HCT116 (cell line): Measurements from ENCODE around the gene CCDC106. TPM values are rescaled to one million over a fixed set of nuclear protein-coding genes. Genes with fewer than 3 reads are reported as not detected.

Experiments
- ATAC-seq: fragments of 200-7000 bp; cut with Tn5 transposase; 2 replicates; pipeline ENCODE4 v1.9.1; 2020; ENCODE audit warnings: mild to moderate bottlenecking, moderate library complexity
- BruUV-seq: library from RNA; stranded (reverse); fragments of 400-500 nt; replicated peaks from 2 replicates; lab custom pipeline; 2021; lab: Mats Ljungman, UMichigan
- CTCF ChIA-PET: fragments of 300-600 bp; sonication (Branson Sonifier 250); formaldehyde crosslinking; loops from one replicate; lab custom pipeline; 2021; ENCODE audit warnings: antibody characterized with exemption; lab: Charles Lee
- POLR2A ChIA-PET: fragments of 300-600, 350-600 bp; sonication (Branson Sonifier 250); formaldehyde crosslinking; loops from one replicate; lab custom pipeline; 2021; ENCODE audit warnings: antibody characterized with exemption; lab: Charles Lee
- RAD21 ChIA-PET, 2 experiments: fragments of 300-600 bp; sonication (Branson Sonifier 250); formaldehyde crosslinking; loops; one replicate each; lab custom pipeline; 2023; ENCODE audit warnings: low total read pairs in 2 of 2; ENCODE audit not compliant: uncharacterized antibody in 2 of 2, unreplicated experiment in 2 of 2, low non-redundant PET in 1 of 2; lab: Charles Lee
- DNase-seq: peaks from one replicate; pipeline ENCODE4 v3.0.0-alpha.2; 2010; ENCODE audit warnings: low read depth, low spot score
- H2AFZ ChIP-seq: fragments of 200-600 bp; shearing (Covaris generic), sonication (generic); 2 replicates; pipeline ENCODE4 v1.6.1; 2017; ENCODE audit warnings: low read depth, mixed run types, mixed read lengths, antibody characterized with exemption, low read length; ENCODE audit not compliant: poor library complexity, severe bottlenecking
- H3K27ac ChIP-seq: 2 replicates; pipeline ENCODE4 v1.5.1; 2012; ENCODE audit warnings: low read depth, low read length
- H3K27me3 ChIP-seq: fragments of 200-600 bp; sonication (generic); 2 replicates; pipeline ENCODE4 v1.6.1; 2016; ENCODE audit warnings: mixed run types, low read length, mixed read lengths; ENCODE audit not compliant: insufficient read depth
- H3K36me3 ChIP-seq, 2 experiments: fragments of 200-500 bp in 1 of 2; fragments of 200-600 bp in 1 of 2; sonication (Bioruptor generic) in 1 of 2; sonication (generic) in 1 of 2; 2 replicates each; pipeline versions ENCODE4 v1.5.1 to v1.6.1; 2014 to 2016; ENCODE audit warnings: low read length in 2 of 2, inconsistent platforms in 1 of 2, mixed read lengths in 1 of 2, mixed run types in 1 of 2; ENCODE audit not compliant: insufficient read depth in 2 of 2, control insufficient read depth in 1 of 2
- H3K4me1 ChIP-seq, 2 experiments: fragments of 200-600 bp in 1 of 2; sonication (generic) in 1 of 2; 2 replicates each; pipeline versions ENCODE4 v1.5.1 to v1.6.1; 2012 to 2017; ENCODE audit warnings: low read length in 2 of 2, inconsistent platforms in 1 of 2, mild to moderate bottlenecking in 1 of 2, mixed read lengths in 1 of 2, mixed run types in 1 of 2, moderate library complexity in 1 of 2; ENCODE audit not compliant: insufficient read depth in 2 of 2, control insufficient read depth in 1 of 2
- H3K4me2 ChIP-seq: fragments of 200-600 bp; sonication (generic); 2 replicates; pipeline ENCODE4 v1.6.1; 2017; ENCODE audit warnings: mixed run types, low read length, mixed read lengths
- H3K4me3 ChIP-seq, 2 experiments: fragments of 200-600 bp in 1 of 2; sonication (generic) in 1 of 2; replicated peaks in 1 of 2; 2 replicates each; pipeline ENCODE4 v1.5.1; 2011 to 2016; ENCODE audit warnings: low read length in 2 of 2, control low read depth in 1 of 2, low read depth in 1 of 2, mild to moderate bottlenecking in 1 of 2, mixed read lengths in 1 of 2, mixed run types in 1 of 2
- H3K79me2 ChIP-seq: fragments of 200-600 bp; sonication (generic); 2 replicates; pipeline ENCODE4 v1.6.1; 2017; ENCODE audit warnings: mild to moderate bottlenecking, mixed run types, low read length, moderate library complexity, mixed read lengths; ENCODE audit not compliant: insufficient read depth
- H3K9ac ChIP-seq: fragments of 200-600 bp; sonication (generic); 2 replicates; pipeline ENCODE4 v1.6.1; 2016; ENCODE audit warnings: low read length, mixed read lengths
- H3K9me2 ChIP-seq: fragments of 200-600 bp; sonication (generic), shearing (Covaris generic); 2 replicates; pipeline ENCODE4 v1.6.1; 2017; ENCODE audit warnings: mixed run types, mild to moderate bottlenecking, moderate library complexity; ENCODE audit not compliant: insufficient read depth
- H3K9me3 ChIP-seq, 2 experiments: fragments of 200-500 bp in 1 of 2; fragments of 200-600 bp in 1 of 2; sonication (Bioruptor generic) in 1 of 2; sonication (generic) in 1 of 2; 2 replicates each; pipeline ENCODE4 v1.6.1; 2014 to 2017; ENCODE audit warnings: low read length in 2 of 2, mixed read lengths in 2 of 2, inconsistent platforms in 1 of 2, low read depth in 1 of 2, mild to moderate bottlenecking in 1 of 2, mixed run types in 1 of 2, moderate library complexity in 1 of 2; ENCODE audit not compliant: control insufficient read depth in 1 of 2, insufficient read depth in 1 of 2
- H4K20me1 ChIP-seq: fragments of 200-600 bp; sonication (generic), shearing (Covaris generic); 2 replicates; pipeline ENCODE4 v1.6.1; 2017; ENCODE audit warnings: mixed run types, mild to moderate bottlenecking, moderate library complexity; ENCODE audit not compliant: insufficient read depth
- CEBPB ChIP-seq: IDR thresholded peaks from 2 replicates; pipeline ENCODE4 v1.6.1; 2012; ENCODE audit warnings: low read depth
- EZH2phosphoT487 ChIP-seq: fragments of 200-600 bp; IDR thresholded peaks from 2 replicates; pipeline ENCODE4 v1.6.1; 2018; ENCODE audit warnings: antibody characterized with exemption, borderline replicate concordance
- JUND ChIP-seq: IDR thresholded peaks from 2 replicates; pipeline ENCODE4 v1.6.1; 2012
- SRF ChIP-seq: IDR thresholded peaks from 2 replicates; pipeline ENCODE4 v1.6.1; 2012; ENCODE audit warnings: low read depth
- TCF7L2 ChIP-seq: IDR thresholded peaks from 2 replicates; pipeline ENCODE4 v1.7.0; 2011; ENCODE audit warnings: borderline replicate concordance, inconsistent platforms; ENCODE audit not compliant: insufficient read depth, insufficient read length; ENCODE audit errors: extremely low read depth
- YY1 ChIP-seq: IDR thresholded peaks from 2 replicates; pipeline ENCODE4 v1.6.1; 2011; ENCODE audit warnings: low read length, low read depth, moderate library complexity, mild to moderate bottlenecking; ENCODE audit not compliant: insufficient replicate concordance; ENCODE audit errors: extremely low read depth
- ZNF274 ChIP-seq: fragments of 200-500 bp; sonication (Bioruptor generic); IDR thresholded peaks from 2 replicates; pipeline ENCODE4 v1.6.1; 2014; ENCODE audit warnings: mild to moderate bottlenecking, low read depth, low read length, inconsistent platforms
- intact Hi-C: fragments of 100-400 bp; cut with micrococcal nuclease; formaldehyde crosslinking; loops from 2 replicates; pipeline ENCODE4 v1.10.0; 2022
- total RNA-seq: library from RNA; stranded (reverse); gene quantifications from one replicate; pipeline ENCODE4 v1.2.1, GENCODE V29; 2021; ENCODE audit not compliant: unreplicated experiment
- TF ChIP-seq, protein P1 (sequence below): IDR thresholded peaks from 2 replicates; pipeline ENCODE4 v1.6.1; 2012; ENCODE audit warnings: low read depth

CCDC106 gene
- total RNA-seq, 1 experiment from 2014 or later: 1.0 TPM

DNA sequence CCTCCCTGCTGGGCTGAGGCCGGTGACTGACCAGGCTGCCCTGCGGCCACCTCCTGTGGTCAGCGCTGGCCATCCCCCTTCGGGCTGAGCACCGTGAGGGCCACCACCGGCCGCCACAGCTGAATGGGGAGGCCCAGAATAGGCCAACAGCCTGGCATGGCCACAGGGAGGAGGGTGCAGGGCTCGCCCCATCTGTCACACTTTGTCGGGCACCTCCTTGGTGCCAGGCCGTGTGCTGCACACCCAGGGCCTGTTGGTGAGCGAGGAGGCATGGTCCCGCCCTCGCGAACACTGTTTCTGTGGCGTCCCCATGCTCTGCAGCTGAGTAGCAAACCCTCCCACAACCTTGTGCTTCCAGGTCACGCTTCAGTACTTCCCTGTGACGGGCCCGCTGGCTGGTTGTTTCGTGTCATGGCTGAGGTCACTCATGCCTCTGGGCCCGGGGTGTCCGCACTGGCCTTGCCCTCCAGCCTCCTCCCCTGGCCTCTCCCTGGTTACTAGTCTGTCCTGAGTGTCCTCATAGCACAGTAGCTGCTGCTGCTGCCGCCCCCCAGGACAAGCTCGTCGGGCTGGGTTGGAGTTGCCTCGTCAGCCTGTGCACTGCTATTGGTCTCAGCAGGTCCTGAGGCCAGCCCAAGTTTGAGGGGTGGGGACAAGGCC lies 42.2 kb downstream of the CCDC106 start:
- ChIA-PET CTCF (no interaction called here), RAD21 (no interaction called here), POLR2A (no interaction called here)
- Histone ChIP-seq H2AFZ (no peak overlapping the region), H3K4me1 (no peaks in the 10 kb centered on the region), H4K20me1 (no peaks in the 10 kb centered on the region), H3K9me2 (no peaks in the 10 kb centered on the region), H3K36me3 (peaks cover 20 to 22% of the 10 kb centered on the region in 2 experiments; a peak in 3 of 4 replicates), H3K27me3 (no peaks in the 10 kb centered on the region), H3K4me2 (no peak overlapping the region), H3K79me2 (peaks cover 24% of the 10 kb centered on the region), H3K9me3 (no peaks in the 10 kb centered on the region), H3K9ac (no peak overlapping the region)
- DNase-seq: no peak
- TF ChIP-seq ZNF274 (no peak), YY1 (no peak), JUND (no peak), EZH2phosphoT487 (no peak), SRF (no peak), CEBPB (no peak), TCF7L2 (no peak)
- TF ChIP-seq, protein P1, sequence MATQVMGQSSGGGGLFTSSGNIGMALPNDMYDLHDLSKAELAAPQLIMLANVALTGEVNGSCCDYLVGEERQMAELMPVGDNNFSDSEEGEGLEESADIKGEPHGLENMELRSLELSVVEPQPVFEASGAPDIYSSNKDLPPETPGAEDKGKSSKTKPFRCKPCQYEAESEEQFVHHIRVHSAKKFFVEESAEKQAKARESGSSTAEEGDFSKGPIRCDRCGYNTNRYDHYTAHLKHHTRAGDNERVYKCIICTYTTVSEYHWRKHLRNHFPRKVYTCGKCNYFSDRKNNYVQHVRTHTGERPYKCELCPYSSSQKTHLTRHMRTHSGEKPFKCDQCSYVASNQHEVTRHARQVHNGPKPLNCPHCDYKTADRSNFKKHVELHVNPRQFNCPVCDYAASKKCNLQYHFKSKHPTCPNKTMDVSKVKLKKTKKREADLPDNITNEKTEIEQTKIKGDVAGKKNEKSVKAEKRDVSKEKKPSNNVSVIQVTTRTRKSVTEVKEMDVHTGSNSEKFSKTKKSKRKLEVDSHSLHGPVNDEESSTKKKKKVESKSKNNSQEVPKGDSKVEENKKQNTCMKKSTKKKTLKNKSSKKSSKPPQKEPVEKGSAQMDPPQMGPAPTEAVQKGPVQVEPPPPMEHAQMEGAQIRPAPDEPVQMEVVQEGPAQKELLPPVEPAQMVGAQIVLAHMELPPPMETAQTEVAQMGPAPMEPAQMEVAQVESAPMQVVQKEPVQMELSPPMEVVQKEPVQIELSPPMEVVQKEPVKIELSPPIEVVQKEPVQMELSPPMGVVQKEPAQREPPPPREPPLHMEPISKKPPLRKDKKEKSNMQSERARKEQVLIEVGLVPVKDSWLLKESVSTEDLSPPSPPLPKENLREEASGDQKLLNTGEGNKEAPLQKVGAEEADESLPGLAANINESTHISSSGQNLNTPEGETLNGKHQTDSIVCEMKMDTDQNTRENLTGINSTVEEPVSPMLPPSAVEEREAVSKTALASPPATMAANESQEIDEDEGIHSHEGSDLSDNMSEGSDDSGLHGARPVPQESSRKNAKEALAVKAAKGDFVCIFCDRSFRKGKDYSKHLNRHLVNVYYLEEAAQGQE: no peak
- TF ChIP-seq, all 23 proteins: peak for 0
- H3K27ac ChIP-seq: no peak overlapping the region
- no peak for ATAC-seq
- no TSS peak for BruUV-seq
- intact Hi-C loops: no loop called here
- no peak overlapping the region for H3K4me3 ChIP-seq
